H9 (cell line): ENCODE data around the gene DCN. TPM values are rescaled to one million over a fixed set of nuclear protein-coding genes. Genes with fewer than 3 reads are reported as not detected.

Experiments
- DNase-seq: peaks from one replicate; pipeline ENCODE4 v3.0.0-alpha.2; 2017
- H2AFZ ChIP-seq: one replicate; pipeline ENCODE4 v1.6.1; 2013; ENCODE audit warnings: mild to moderate bottlenecking, low read length, control low read depth, moderate library complexity
- H2AK5ac ChIP-seq: 2 replicates; pipeline ENCODE4 v1.6.1; 2013; ENCODE audit warnings: low read length, control low read depth, mixed read lengths; ENCODE audit not compliant: insufficient read length
- H2BK120ac ChIP-seq: one replicate; pipeline ENCODE4 v1.6.1; 2013; ENCODE audit warnings: low read depth, mild to moderate bottlenecking, low read length, control low read depth, inconsistent platforms; ENCODE audit not compliant: poor library complexity, severe bottlenecking
- H2BK12ac ChIP-seq: 2 replicates; pipeline ENCODE4 v1.6.1; 2013; ENCODE audit warnings: low read length, control low read depth, mixed read lengths, low read depth; ENCODE audit not compliant: insufficient read length
- H2BK15ac ChIP-seq: 2 replicates; pipeline ENCODE4 v1.6.1; 2013; ENCODE audit warnings: low read depth, low read length, control low read depth
- H2BK20ac ChIP-seq: one replicate; pipeline ENCODE4 v1.6.1; 2013; ENCODE audit warnings: low read depth, mild to moderate bottlenecking, low read length, control low read depth, inconsistent platforms; ENCODE audit not compliant: poor library complexity, severe bottlenecking
- H2BK5ac ChIP-seq: 2 replicates; pipeline ENCODE4 v1.6.1; 2013; ENCODE audit warnings: low read length, control low read depth, mixed read lengths; ENCODE audit not compliant: insufficient read length
- H3K14ac ChIP-seq: 2 replicates; pipeline ENCODE4 v1.6.1; 2013; ENCODE audit warnings: low read length, control low read depth; ENCODE audit not compliant: insufficient read depth
- H3K18ac ChIP-seq: 2 replicates; pipeline ENCODE4 v1.6.1; 2013; ENCODE audit warnings: low read depth, mild to moderate bottlenecking, mixed read lengths, low read length, control low read depth; ENCODE audit not compliant: insufficient read length
- H3K23ac ChIP-seq: 2 replicates; pipeline ENCODE4 v1.6.1; 2013; ENCODE audit warnings: low read length, control low read depth, mixed read lengths, low read depth; ENCODE audit not compliant: insufficient read length
- H3K23me2 ChIP-seq: 2 replicates; pipeline ENCODE4 v1.6.1; 2013; ENCODE audit warnings: low read depth, mild to moderate bottlenecking, mixed read lengths, low read length, control low read depth; ENCODE audit not compliant: insufficient read length, poor library complexity, severe bottlenecking
- H3K27ac ChIP-seq: 2 replicates; pipeline ENCODE4 v1.5.1; 2013; ENCODE audit warnings: low read length, control low read depth, mixed read lengths, low read depth; ENCODE audit not compliant: insufficient read length
- H3K27me3 ChIP-seq: 2 replicates; pipeline ENCODE4 v1.6.1; 2013; ENCODE audit warnings: low read length, control low read depth, inconsistent platforms; ENCODE audit not compliant: insufficient read depth
- H3K4ac ChIP-seq: 2 replicates; pipeline ENCODE4 v1.6.1; 2013; ENCODE audit warnings: low read depth, mild to moderate bottlenecking, control low read depth, inconsistent platforms, low read length, moderate library complexity
- H3K4me1 ChIP-seq: 2 replicates; pipeline ENCODE4 v1.6.1; 2013; ENCODE audit warnings: low read length, control low read depth, inconsistent platforms; ENCODE audit not compliant: insufficient read depth
- H3K4me2 ChIP-seq: 2 replicates; pipeline ENCODE4 v1.6.1; 2013; ENCODE audit warnings: low read length, control low read depth, mixed read lengths; ENCODE audit not compliant: insufficient read length, insufficient read depth
- H3K56ac ChIP-seq: 2 replicates; pipeline ENCODE4 v1.6.1; 2013; ENCODE audit warnings: low read depth, mild to moderate bottlenecking, mixed read lengths, low read length, control low read depth; ENCODE audit not compliant: insufficient read length
- H3K79me1 ChIP-seq: 2 replicates; pipeline ENCODE4 v1.6.1; 2013; ENCODE audit warnings: low read depth, mild to moderate bottlenecking, moderate library complexity, low read length, control low read depth, inconsistent platforms; ENCODE audit not compliant: insufficient read depth, poor library complexity, severe bottlenecking
- H3K79me2 ChIP-seq: 2 replicates; pipeline ENCODE4 v1.6.1; 2013; ENCODE audit warnings: low read length, control low read depth, inconsistent platforms; ENCODE audit not compliant: insufficient read depth
- H3K9ac ChIP-seq: 2 replicates; pipeline ENCODE4 v1.6.1; 2013; ENCODE audit warnings: low read length, control low read depth, mixed read lengths; ENCODE audit not compliant: insufficient read length; ENCODE audit errors: extremely low read depth
- H3K9me3 ChIP-seq: one replicate; pipeline ENCODE4 v1.6.1; 2013; ENCODE audit warnings: low read depth, low read length, inconsistent platforms; ENCODE audit not compliant: control insufficient read depth
- H3T11ph ChIP-seq: one replicate; pipeline ENCODE4 v1.6.1; 2013; ENCODE audit warnings: mild to moderate bottlenecking, low read length, control low read depth, inconsistent platforms
- H4K20me1 ChIP-seq: one replicate; pipeline ENCODE4 v1.6.1; 2013; ENCODE audit not compliant: control insufficient read depth, insufficient read length, insufficient read depth
- H4K5ac ChIP-seq: 2 replicates; pipeline ENCODE4 v1.6.1; 2013; ENCODE audit warnings: low read depth, mild to moderate bottlenecking, mixed read lengths, low read length, control low read depth; ENCODE audit not compliant: insufficient read length
- H4K8ac ChIP-seq: replicated peaks from 2 replicates; pipeline ENCODE4 v1.6.1; 2013; ENCODE audit warnings: low read length, control low read depth, mixed read lengths, low read depth; ENCODE audit not compliant: insufficient read length
- H4K91ac ChIP-seq: 2 replicates; pipeline ENCODE4 v1.6.1; 2013; ENCODE audit warnings: low read depth, mild to moderate bottlenecking, moderate library complexity, mixed read lengths, low read length, control low read depth; ENCODE audit not compliant: insufficient read length
- H3K27ac Mint-ChIP-seq, 3 experiments: 2 replicates in 2 of 3; 3 replicates in 1 of 3; pipeline ENCODE4 v1.8.0; 2020 to 2021; ENCODE audit warnings: mixed read lengths in 3 of 3, mild to moderate bottlenecking in 1 of 3, moderate library complexity in 1 of 3
- H3K27me3 Mint-ChIP-seq: 2 replicates; pipeline ENCODE4 v1.8.0; 2021; ENCODE audit warnings: low read depth, mild to moderate bottlenecking, moderate library complexity, mixed read lengths
- H3K36me3 Mint-ChIP-seq, 3 experiments: 2 replicates in 2 of 3; 3 replicates in 1 of 3; pipeline ENCODE4 v1.8.0; 2020 to 2021; ENCODE audit warnings: low read depth in 3 of 3, mixed read lengths in 3 of 3; ENCODE audit not compliant: insufficient read depth in 1 of 3
- H3K4me1 Mint-ChIP-seq, 2 experiments: 2 replicates each; pipeline ENCODE4 v1.8.0; 2020; ENCODE audit warnings: mixed read lengths in 2 of 2
- H3K4me3 Mint-ChIP-seq, 2 experiments: 2 replicates in 1 of 2; 3 replicates in 1 of 2; pipeline ENCODE4 v1.8.0; 2020 to 2021; ENCODE audit warnings: mild to moderate bottlenecking in 2 of 2, mixed read lengths in 2 of 2, moderate library complexity in 1 of 2
- H3K9me3 Mint-ChIP-seq, 2 experiments: 2 replicates in 1 of 2; 3 replicates in 1 of 2; pipeline ENCODE4 v1.8.0; 2020; ENCODE audit warnings: mild to moderate bottlenecking in 2 of 2, mixed read lengths in 2 of 2, moderate library complexity in 1 of 2
- CTCF ChIP-seq: fragments of 200-600 bp; sonication (generic); conservative IDR thresholded peaks from 3 replicates; pipeline ENCODE4 v1.8.0; 2021; ENCODE audit warnings: antibody characterized with exemption, mild to moderate bottlenecking
- WGBS: extraction: QIAGEN DNeasy Blood & Tissue Kit; methylation state at CpG from one replicate; pipeline ENCODE4 v1.1.7; 2013; ENCODE audit warnings: missing lambda C conversion rate, low lambda C conversion rate, mixed read lengths; ENCODE audit not compliant: insufficient read length; ENCODE audit errors: extremely low coverage; 5-methylcytosine and 5-hydroxymethylcytosine counted together
- total RNA-seq: library from RNA; stranded (reverse); gene quantifications from 2 replicates; pipeline ENCODE4 v1.2.1, GENCODE V29; 2021

Gene DCN
- total RNA-seq, 1 experiment from 2014 or later, result not detected

- Histone ChIP-seq H3K79me1 (no peaks in the 10 kb centered on the region), H2BK5ac (no peak within 1 kb of the TSS), H3K9ac (no peak within 1 kb of the TSS), H2BK15ac (no peak within 1 kb of the TSS), H4K8ac (no peak within 1 kb of the TSS), H3K14ac (no peak within 1 kb of the TSS), H3K4me1 (no peaks in the 10 kb centered on the region), H2AFZ (no peak within 1 kb of the TSS), H3K4ac (no peak within 1 kb of the TSS), H4K91ac (no peak within 1 kb of the TSS), H3K23me2 (no peaks in the 10 kb centered on the region), H2BK120ac (no peak within 1 kb of the TSS), H3K23ac (no peak within 1 kb of the TSS), H4K5ac (no peak within 1 kb of the TSS), H3K4me2 (no peak within 1 kb of the TSS), H3T11ph (no peak within 1 kb of the TSS), H3K56ac (no peak within 1 kb of the TSS), H3K18ac (no peak within 1 kb of the TSS), H3K27me3 (no peaks in the 10 kb centered on the region), H3K9me3 (no peaks in the 10 kb centered on the region), H2AK5ac (no peak within 1 kb of the TSS), H3K27ac (no peak within 1 kb of the TSS), H2BK12ac (no peak within 1 kb of the TSS), H4K20me1 (no peaks in the 10 kb centered on the region), H3K79me2 (no peaks in the 10 kb centered on the region), H2BK20ac (no peak within 1 kb of the TSS)
- no peak for TF ChIP-seq CTCF
- H3K36me3 Mint-ChIP-seq, result no peaks in the 10 kb centered on the region
- H3K27me3 Mint-ChIP-seq, result peaks cover 2% of the 10 kb centered on the region; the same call in 1 of the 2 replicates
- peak within 1 kb of the TSS in 1 of 3 experiments; percentile 11; a peak in 1 of 7 replicates for H3K27ac Mint-ChIP-seq
- no peak for DNase-seq
- H3K4me1 Mint-ChIP-seq, result peaks cover 2 to 5% of the 10 kb centered on the region in 2 experiments
- no CpG with 5 or more reads among the region's 7 CpGs for WGBS
- no peaks in the 10 kb centered on the region; a peak in 1 of 5 replicates for H3K9me3 Mint-ChIP-seq
- no peak within 1 kb of the TSS for H3K4me3 Mint-ChIP-seq
Observed at GRCh38 chr12:91111366-91112325, 71.0 kb downstream of the DCN start, which contains the start of gene LUM. TSS of gene LUM (minus strand) at chr12:91111494. CDS start at chr12:91108979, 2,515 bp downstream.
